Measurements from ENCODE around the gene PFKL. TPM values are rescaled to one million over a fixed set of nuclear protein-coding genes. Genes with fewer than 3 reads are reported as not detected.
A peak's percentile ranks its signal among the peaks of the same experiment; 100 is the strongest.

The PFKL gene
- total RNA-seq, 4 donors from 2014 or later: 185 to 288 (median 249) TPM

GRCh38 chr21:44263221-44263760 is 36.6 kb upstream of the PFKL start:
- no peak overlapping the region for H3K27ac ChIP-seq
- H3K4me3 ChIP-seq: no peak overlapping the region
- DNase-seq: no peak
- no peaks in the 10 kb centered on the region for H3K4me1 ChIP-seq
- in situ Hi-C loops (cut with MboI; ENCODE audit: low pct_ligation_motif_present in 1 of 4, low pct_unique_long_range_greater_than_20kb in 1 of 4, low sequenced_read_pairs in 3 of 4): loop anchor here in 1 of 4 donors (25.0 kb wide), 3 partner anchors 99 to 226 kb away; partner anchors contain the start of genes LRRC3 and TRPM2
- H3K36me3 ChIP-seq: no peaks in the 10 kb centered on the region
- no peaks in the 10 kb centered on the region for H3K9me3 ChIP-seq
- intact Hi-C loops (cut with DNase I; ENCODE audit: low total_unique reads): no loop called here
- H3K27me3 ChIP-seq: no peaks in the 10 kb centered on the region
- WGBS, 2 donors (ENCODE audit: low coverage in 1 of 2): 70% methylated on average over 18 of the region's 18 CpGs; no CpG with 5 or more reads in 1 of the 2 donors
- no peak for TF ChIP-seq EP300 (IDR thresholded peaks at IDR 0.05; ENCODE audit: low read depth)
- no peak for TF ChIP-seq POLR2AphosphoS5 (IDR thresholded peaks at IDR 0.05)
- TF ChIP-seq CTCF (IDR thresholded peaks at IDR 0.05): no peak
- no peak for TF ChIP-seq POLR2A (IDR thresholded peaks at IDR 0.05)

DNA sequence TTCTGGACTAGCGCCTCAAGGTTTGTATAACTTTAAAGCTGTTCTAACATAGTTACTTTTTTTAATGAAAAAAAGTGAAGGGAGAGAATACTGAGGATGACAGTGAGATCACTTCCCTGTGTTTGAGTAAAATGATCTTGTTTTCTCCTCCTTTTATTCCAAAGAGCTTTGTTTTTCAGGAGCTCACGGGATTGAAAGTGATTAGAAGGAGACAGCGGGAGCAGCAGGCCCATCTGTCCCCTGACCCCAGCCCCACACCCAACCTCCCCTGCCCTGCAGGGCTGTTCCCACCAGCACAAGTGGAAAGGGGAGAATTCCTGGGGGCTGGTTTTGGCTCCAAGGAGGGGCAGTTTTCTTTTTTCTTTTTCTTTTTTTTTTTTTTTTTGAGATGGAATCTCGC is 36.1 kb upstream of the PFKL start:
- Histone ChIP-seq H3K27ac (no peak overlapping the region), H3K27me3 (no peaks in the 10 kb centered on the region), H3K4me3 (no peak overlapping the region), H3K4me1 (no peaks in the 10 kb centered on the region), H3K9me3 (no peaks in the 10 kb centered on the region), H3K36me3 (no peaks in the 10 kb centered on the region)
- no peak for DNase-seq
- intact Hi-C loops (cut with DNase I; ENCODE audit: low total_unique reads) (no loop called here), in situ Hi-C loops (cut with MboI; ENCODE audit: low pct_ligation_motif_present in 1 of 4, low pct_unique_long_range_greater_than_20kb in 1 of 4, low sequenced_read_pairs in 3 of 4) (loop anchor here in 1 of 4 donors (25.0 kb wide), 3 partner anchors 99 to 226 kb away; partner anchors contain the start of genes LRRC3 and TRPM2)
- WGBS, 2 donors (ENCODE audit: low coverage in 1 of 2): 90 to 95% methylated on average over 3 to 4 of the region's 4 CpGs
- TF ChIP-seq POLR2AphosphoS5 (IDR thresholded peaks at IDR 0.05) (no peak), POLR2A (IDR thresholded peaks at IDR 0.05) (no peak), CTCF (IDR thresholded peaks at IDR 0.05) (no peak), EP300 (IDR thresholded peaks at IDR 0.05; ENCODE audit: low read depth) (no peak)

DNA sequence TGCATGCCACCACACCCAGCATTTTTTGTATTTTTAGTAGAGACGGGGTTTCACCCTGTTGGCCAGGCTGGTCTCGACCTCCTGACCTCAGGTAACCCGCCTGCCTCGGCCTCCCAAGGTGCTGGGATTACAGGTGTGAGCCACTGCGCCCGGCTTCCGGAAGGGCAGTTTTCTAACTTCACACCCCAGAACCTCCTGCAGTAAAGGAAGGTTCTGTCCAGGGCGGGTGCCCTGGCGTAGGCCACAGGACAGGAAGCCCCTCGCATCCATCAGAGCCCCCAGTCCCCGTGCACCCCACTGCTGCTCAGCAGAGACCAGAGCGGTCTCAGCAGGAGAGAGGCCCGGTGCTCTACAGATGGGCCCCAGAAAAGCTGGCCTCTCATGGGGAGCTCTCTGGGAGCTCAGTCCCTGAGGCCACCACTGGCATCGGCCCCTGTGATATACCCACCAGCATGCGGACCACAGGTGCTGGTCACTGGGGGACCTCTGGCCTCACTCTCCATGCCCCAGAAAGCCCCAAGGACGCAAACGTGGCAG is 34.1 kb upstream of the PFKL start:
- Histone ChIP-seq H3K4me1 (no peaks in the 10 kb centered on the region), H3K27ac (no peak overlapping the region), H3K27me3 (no peaks in the 10 kb centered on the region), H3K4me3 (no peak overlapping the region), H3K9me3 (no peaks in the 10 kb centered on the region), H3K36me3 (no peaks in the 10 kb centered on the region)
- intact Hi-C loops (cut with DNase I; ENCODE audit: low total_unique reads): no loop called here
- WGBS, 2 donors (ENCODE audit: low coverage in 1 of 2): 84% methylated on average over 17 of the region's 17 CpGs; no CpG with 5 or more reads in 1 of the 2 donors
- in situ Hi-C loops (cut with MboI; ENCODE audit: low pct_ligation_motif_present in 1 of 4, low pct_unique_long_range_greater_than_20kb in 1 of 4, low sequenced_read_pairs in 3 of 4): loop anchor here in 1 of 4 donors (25.0 kb wide), 3 partner anchors 96 to 229 kb away; partner anchors contain the start of genes LRRC3 and TRPM2
- no peak for TF ChIP-seq CTCF (IDR thresholded peaks at IDR 0.05)
- TF ChIP-seq EP300 (IDR thresholded peaks at IDR 0.05; ENCODE audit: low read depth): no peak
- no peak for TF ChIP-seq POLR2A (IDR thresholded peaks at IDR 0.05)
- no peak for TF ChIP-seq POLR2AphosphoS5 (IDR thresholded peaks at IDR 0.05)
- DNase-seq: no peak

GRCh38 chr21:44267655-44268142 is 32.2 kb upstream of the PFKL start:
- Histone ChIP-seq H3K36me3 (no peaks in the 10 kb centered on the region), H3K27me3 (no peaks in the 10 kb centered on the region), H3K27ac (no peak overlapping the region), H3K9me3 (no peaks in the 10 kb centered on the region), H3K4me3 (no peak overlapping the region), H3K4me1 (no peaks in the 10 kb centered on the region)
- WGBS, 2 donors (ENCODE audit: low coverage in 1 of 2): 73% methylated on average over 19 of the region's 19 CpGs; no CpG with 5 or more reads in 1 of the 2 donors
- intact Hi-C loops (cut with DNase I; ENCODE audit: low total_unique reads): no loop called here
- peak in 2 of 5 experiments; percentile 12 to 25 for TF ChIP-seq CTCF (IDR thresholded peaks at IDR 0.05)
- no peak for TF ChIP-seq EP300 (IDR thresholded peaks at IDR 0.05; ENCODE audit: low read depth)
- no peak for TF ChIP-seq POLR2AphosphoS5 (IDR thresholded peaks at IDR 0.05)
- TF ChIP-seq POLR2A (IDR thresholded peaks at IDR 0.05): no peak
- in situ Hi-C loops (cut with MboI; ENCODE audit: low pct_ligation_motif_present in 1 of 4, low pct_unique_long_range_greater_than_20kb in 1 of 4, low sequenced_read_pairs in 3 of 4): loop anchor here in 1 of 4 donors (25.0 kb wide), 3 partner anchors 95 to 230 kb away; partner anchors contain the start of genes LRRC3 and TRPM2
- DNase-seq: peak; percentile 32
